Activated naive CD8-positive, alpha-beta T cell treated with anti-CD3 and anti-CD28 coated beads, Interleukin-2, amount 50 U/mL, for 16 hours (primary cell): ENCODE results near the gene TACO1.

Experiments
- DNase-seq: peaks from one replicate; pipeline ENCODE4 v3.0.0-alpha.2; 2020; ENCODE audit warnings: low read depth, low spot score

TACO1 gene

GRCh38 chr17:63640038-63640437 is 39.3 kb downstream of the TACO1 start:
- DNase-seq: no peak

DNA sequence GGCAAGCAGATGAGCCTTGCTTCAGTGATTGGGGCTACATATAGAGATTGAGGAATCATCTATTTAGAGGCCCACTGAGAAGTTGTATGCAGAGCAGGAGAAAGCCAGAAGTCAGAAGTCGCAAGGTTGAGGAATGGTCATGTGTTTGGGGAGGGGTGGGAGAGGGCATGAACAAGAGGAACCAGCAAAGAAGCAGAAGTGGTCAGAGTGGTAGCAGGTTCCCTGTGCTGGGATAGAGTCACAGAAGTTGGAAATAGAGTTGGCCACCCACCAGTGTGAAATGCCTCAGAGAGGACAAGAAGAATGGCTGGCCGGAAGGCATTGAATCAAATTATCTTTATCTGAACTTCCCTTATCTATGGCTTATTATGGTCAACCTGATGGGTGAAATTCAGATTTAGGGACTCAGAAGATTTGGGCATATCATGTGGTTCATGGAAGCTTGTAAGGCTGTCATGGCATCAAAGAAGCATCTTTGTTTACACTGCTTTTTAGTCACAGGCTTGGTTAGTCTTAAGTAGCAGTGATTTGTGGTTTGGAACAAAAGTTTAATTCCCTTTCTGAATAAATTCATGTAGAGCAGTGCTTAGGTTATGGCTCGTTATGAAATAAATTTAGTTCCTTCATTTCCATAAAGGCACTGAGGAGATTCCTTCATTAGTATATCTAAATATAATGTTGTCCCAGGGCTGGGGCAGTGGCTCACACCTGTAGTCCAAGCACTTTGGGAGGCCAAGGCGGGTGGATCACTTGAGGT is 41.2 kb downstream of the TACO1 start:
- DNase-seq: no peak

DNA sequence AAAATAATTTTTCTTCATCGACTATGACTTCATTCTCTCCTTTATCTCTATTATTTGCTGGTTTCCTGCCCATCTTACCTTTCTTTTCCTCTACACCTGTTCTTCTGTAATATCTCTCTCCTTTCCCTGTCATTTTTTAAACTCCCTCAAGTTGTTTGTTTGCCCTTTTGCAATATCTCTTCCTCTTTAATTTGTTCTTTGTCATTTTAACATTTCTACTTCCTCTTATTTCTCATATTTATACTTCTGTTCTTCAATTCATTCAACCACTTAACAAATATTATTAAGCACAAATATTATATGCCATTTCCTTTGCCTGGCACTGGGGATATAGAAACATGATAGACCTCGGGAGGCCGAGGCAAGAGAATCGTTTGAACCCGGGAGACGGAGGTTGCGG is 44.2 kb downstream of the TACO1 start:
- DNase-seq: no peak

- DNase-seq: no peak
These were observed 45.2 kb downstream of the TACO1 start for GRCh38 chr17:63645775-63646487.

DNA sequence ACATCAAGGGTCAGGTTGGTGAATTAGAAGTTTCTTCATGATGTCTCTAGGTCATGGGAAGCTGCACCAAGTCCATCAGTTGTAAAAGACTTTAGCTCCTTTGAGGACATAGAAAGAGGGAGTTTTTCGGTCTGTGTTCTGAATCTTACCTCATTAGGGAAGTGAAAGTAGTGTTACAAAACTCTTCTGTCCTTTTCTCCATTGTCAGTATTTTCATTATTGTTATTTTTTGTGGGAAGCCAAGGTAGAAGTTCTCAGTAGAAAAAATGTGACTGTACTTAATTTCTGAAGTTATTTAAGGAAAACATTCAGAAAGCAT is 45.8 kb downstream of the TACO1 start:
- no peak for DNase-seq

DNA sequence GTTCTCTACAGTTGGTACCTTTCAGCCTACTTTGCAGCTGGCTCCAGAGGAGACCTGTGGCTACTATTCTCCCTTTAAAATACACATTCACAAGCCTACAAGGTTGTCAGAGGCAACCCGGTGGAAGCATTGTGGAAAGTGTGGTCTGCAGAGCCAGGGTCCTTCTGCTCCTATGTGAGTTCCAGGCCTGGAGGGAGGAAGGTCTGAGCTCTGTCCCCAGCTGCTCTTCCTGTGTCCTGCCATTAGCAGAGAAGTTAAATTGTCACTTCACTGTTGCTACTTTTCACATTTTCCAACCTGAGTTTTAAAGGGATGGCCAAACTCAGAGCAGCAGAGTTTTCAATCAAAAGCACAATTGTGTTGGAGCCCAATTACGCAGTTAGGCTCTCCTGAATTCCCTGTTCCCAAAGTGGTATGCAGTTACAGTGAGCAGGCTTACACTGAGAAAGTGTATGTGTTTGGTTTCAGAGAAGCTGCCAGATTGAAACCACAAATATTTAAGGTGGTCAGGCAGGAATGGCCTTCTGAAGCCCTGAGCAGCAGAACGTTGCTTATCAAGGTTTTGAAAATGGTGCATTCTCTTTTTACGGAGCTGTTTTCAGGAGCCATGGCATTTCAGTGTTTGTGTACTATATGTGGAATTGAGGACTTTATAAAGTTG is 46.5 kb downstream of the TACO1 start:
- no peak for DNase-seq

DNA sequence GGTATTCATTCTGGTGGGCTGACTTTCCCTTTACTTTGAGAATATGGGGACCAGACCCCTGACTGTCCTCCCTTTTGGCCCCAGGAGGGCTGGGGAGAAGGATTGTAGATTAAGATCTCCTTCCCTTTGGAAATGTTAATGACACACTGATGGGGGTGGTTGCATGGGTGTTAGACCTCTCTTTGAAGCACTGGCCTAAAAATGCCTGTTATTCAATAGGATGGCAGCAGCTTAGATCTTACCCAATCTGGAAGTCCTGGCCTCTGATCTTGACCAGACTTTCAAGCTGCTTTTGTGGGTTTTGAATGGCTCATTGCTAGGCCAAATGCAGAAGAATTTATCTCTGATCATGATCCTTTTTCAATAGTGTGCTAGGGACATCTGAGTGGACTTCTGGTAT is 47.2 kb downstream of the TACO1 start:
- DNase-seq: no peak

DNA sequence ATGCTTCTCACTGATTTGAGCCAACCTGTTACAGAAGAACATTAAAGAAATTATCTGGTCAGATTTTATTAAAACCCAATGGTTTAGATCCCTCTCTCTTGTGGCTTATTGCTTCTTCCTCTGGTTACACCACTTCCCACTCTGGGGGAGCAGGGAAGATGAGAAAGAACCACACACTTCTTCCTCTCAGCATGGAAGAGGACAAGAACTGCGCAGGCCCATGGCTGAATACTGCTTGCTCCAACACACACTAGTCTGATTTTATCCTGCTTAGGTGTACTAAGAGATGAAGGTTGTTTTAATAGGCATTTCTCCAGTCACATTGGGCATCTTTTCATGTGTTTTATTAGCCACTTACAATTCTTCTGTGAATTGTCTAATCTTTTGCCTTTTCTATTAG is 49.1 kb downstream of the TACO1 start:
- no peak for DNase-seq

- no peak for DNase-seq
These were observed 51.4 kb downstream of the TACO1 start for GRCh38 chr17:63652106-63652505.

- no peak for DNase-seq
These were observed 52.4 kb downstream of the TACO1 start for GRCh38 chr17:63653050-63653449.

DNA sequence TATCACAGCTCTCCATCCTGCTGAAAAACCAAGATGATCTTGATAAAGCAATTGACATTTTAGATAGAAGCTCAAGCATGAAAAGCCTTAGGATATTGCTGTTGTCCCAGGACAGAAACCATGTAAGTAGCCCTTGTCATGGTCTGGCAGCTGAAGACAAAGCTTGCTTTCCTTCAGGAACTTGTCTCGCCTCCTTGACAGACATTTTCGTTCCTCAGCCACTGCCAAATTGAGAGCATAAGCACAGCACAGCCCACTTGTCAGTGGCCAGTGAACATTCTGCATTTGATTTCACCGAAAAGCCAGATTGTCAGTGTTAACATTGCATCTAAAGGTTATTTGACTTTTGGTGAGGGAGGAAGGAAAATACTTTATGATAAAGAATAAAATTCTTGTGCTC is 57.1 kb downstream of the TACO1 start:
- DNase-seq: no peak
